Smooth muscle cell (in vitro differentiated cells): ENCODE results near the gene IFNAR2. TPM values are rescaled to one million over a fixed set of nuclear protein-coding genes. Genes with fewer than 3 reads are reported as not detected.

Experiments used
- DNase-seq: peaks from one replicate; lab custom pipeline; 2025; ENCODE audit not compliant: unreplicated experiment; lab: John Stamatoyannopoulos, UW
- H2AFZ ChIP-seq: fragments of 200-600 bp; sonication (generic); 2 replicates; pipeline ENCODE4 v1.6.0; 2016; ENCODE audit warnings: antibody characterized with exemption, low read depth, mild to moderate bottlenecking
- H3F3A ChIP-seq: fragments of 200-600 bp; sonication (generic); 2 replicates; pipeline ENCODE4 v1.6.0; 2017; ENCODE audit warnings: antibody characterized with exemption, low read depth
- H3K27ac ChIP-seq: fragments of 200-600 bp; sonication (generic); 2 replicates; pipeline ENCODE4 v1.5.1; 2016; ENCODE audit warnings: low read depth, mild to moderate bottlenecking
- H3K27me3 ChIP-seq: fragments of 200-600 bp; sonication (generic); 2 replicates; pipeline ENCODE4 v1.6.1; 2016; ENCODE audit warnings: low read depth, mild to moderate bottlenecking
- H3K36me3 ChIP-seq: fragments of 200-600 bp; sonication (generic); 2 replicates; pipeline ENCODE4 v1.5.1; 2016; ENCODE audit warnings: low read depth
- H3K4me1 ChIP-seq: fragments of 200-600 bp; sonication (generic); 2 replicates; pipeline ENCODE4 v1.5.1; 2016; ENCODE audit warnings: low read depth
- H3K4me2 ChIP-seq: fragments of 200-600 bp; sonication (generic); 2 replicates; pipeline ENCODE4 v1.6.0; 2016; ENCODE audit warnings: mild to moderate bottlenecking
- H3K4me3 ChIP-seq: fragments of 200-600 bp; sonication (generic); 2 replicates; pipeline ENCODE4 v1.5.1; 2016; ENCODE audit warnings: mild to moderate bottlenecking
- H3K79me2 ChIP-seq: fragments of 200-600 bp; sonication (generic); 2 replicates; pipeline ENCODE4 v1.6.0; 2016; ENCODE audit warnings: low read depth, mild to moderate bottlenecking
- H3K9ac ChIP-seq: fragments of 200-600 bp; sonication (generic); 2 replicates; pipeline ENCODE4 v1.6.0; 2016; ENCODE audit warnings: low read depth
- H3K9me3 ChIP-seq: fragments of 200-600 bp; sonication (generic); replicated peaks from 2 replicates; pipeline ENCODE4 v1.5.1; 2016; ENCODE audit warnings: low read depth
- H4K20me1 ChIP-seq: fragments of 200-600 bp; sonication (generic); 2 replicates; pipeline ENCODE4 v1.6.0; 2016; ENCODE audit warnings: low read depth
- CTCF ChIP-seq: fragments of 200-600 bp; sonication (generic); IDR thresholded peaks from 2 replicates; pipeline ENCODE4 v1.5.1; 2017; ENCODE audit warnings: borderline replicate concordance, mild to moderate bottlenecking, antibody characterized with exemption; ENCODE audit not compliant: insufficient read depth, poor library complexity, severe bottlenecking
- whole genome bisulfite sequencing: methylation state at CpG from one replicate; pipeline ENCODE4 v1.1.7; 2016; ENCODE audit warnings: low lambda C conversion rate; 5-methylcytosine and 5-hydroxymethylcytosine counted together
- polyA plus RNA-seq: library from polyadenylated mRNA; unstranded; fragments of >200 nt; fragmentation: Nextera tagmentation; extraction: Ambion mirVana; gene quantifications from 2 replicates; pipeline ENCODE4 v1.2.1, GENCODE V29; 2016
- total RNA-seq: library from RNA; depleted of rRNA; stranded (reverse); fragments of >200 nt; gene quantifications from 2 replicates; pipeline ENCODE4 v1.2.3, GENCODE V29; 2014

Gene IFNAR2
- total and polyA plus RNA-seq, 2 experiments from 2014 or later, result 30.7 to 33.2 TPM

- no peak for TF ChIP-seq CTCF
- no peaks in the 10 kb centered on the region for H3K27me3 ChIP-seq
- H3K4me3 ChIP-seq, result no peak overlapping the region
- no peak overlapping the region for H3K4me2 ChIP-seq
- H4K20me1 ChIP-seq, result peaks cover 56% of the 10 kb centered on the region
- H3K36me3 ChIP-seq, result no peaks in the 10 kb centered on the region
- H3K9ac ChIP-seq, result no peak overlapping the region
- no peaks in the 10 kb centered on the region for H3F3A ChIP-seq
- H3K79me2 ChIP-seq, result peaks cover 79% of the 10 kb centered on the region
- H3K9me3 ChIP-seq, result no peaks in the 10 kb centered on the region
- H2AFZ ChIP-seq, result no peak overlapping the region
- no peak overlapping the region for H3K27ac ChIP-seq
- DNase-seq, result no peak
- WGBS, result 80% methylated on average over 3 of the region's 3 CpGs
- H3K4me1 ChIP-seq, result peaks cover 24% of the 10 kb centered on the region
Observed at GRCh38 chr21:33234635-33235520, 5.1 kb downstream of the IFNAR2 start.

- no peaks in the 10 kb centered on the region for H3K36me3 ChIP-seq
- no peak for DNase-seq
- no peak overlapping the region for H2AFZ ChIP-seq
- H3K27me3 ChIP-seq, result no peaks in the 10 kb centered on the region
- peaks cover 58% of the 10 kb centered on the region for H4K20me1 ChIP-seq
- H3K9ac ChIP-seq, result no peak overlapping the region
- H3K27ac ChIP-seq, result no peak overlapping the region
- no peak for TF ChIP-seq CTCF
- no peaks in the 10 kb centered on the region for H3F3A ChIP-seq
- no peak overlapping the region for H3K4me2 ChIP-seq
- H3K9me3 ChIP-seq, result no peaks in the 10 kb centered on the region
- H3K4me1 ChIP-seq, result peaks cover 19% of the 10 kb centered on the region
- WGBS, result 96% methylated on average over 6 of the region's 6 CpGs
- no peak overlapping the region for H3K4me3 ChIP-seq
- peaks cover 79% of the 10 kb centered on the region for H3K79me2 ChIP-seq
Observed at GRCh38 chr21:33236013-33236686, 6.4 kb downstream of the IFNAR2 start.

DNA sequence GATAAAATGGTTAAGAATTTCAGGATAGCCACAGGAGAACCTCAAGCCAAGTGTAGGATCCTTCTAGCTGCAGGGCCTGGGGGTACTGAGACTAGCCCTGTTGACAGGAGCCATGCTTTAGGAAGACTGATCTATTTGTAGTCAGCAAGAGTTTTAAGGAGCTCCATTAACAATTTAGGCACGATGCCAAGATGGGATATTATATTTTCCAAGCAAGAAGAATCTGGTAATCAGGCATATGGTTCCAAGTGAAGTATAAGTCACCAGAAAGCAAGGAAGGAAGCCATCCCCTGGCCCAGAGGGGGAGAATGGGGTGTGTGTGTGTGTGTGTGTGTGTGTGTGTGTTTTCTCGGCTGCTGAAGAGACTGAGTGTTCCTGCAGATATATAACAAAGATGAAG, 7.0 kb downstream of the IFNAR2 start:
- H3K27ac ChIP-seq, result no peak overlapping the region
- H3K79me2 ChIP-seq, result peaks cover 79% of the 10 kb centered on the region
- H3F3A ChIP-seq, result no peaks in the 10 kb centered on the region
- H3K27me3 ChIP-seq, result no peaks in the 10 kb centered on the region
- H3K9ac ChIP-seq, result no peak overlapping the region
- no peak overlapping the region for H3K4me3 ChIP-seq
- no peaks in the 10 kb centered on the region for H3K9me3 ChIP-seq
- peaks cover under 1% of the 10 kb centered on the region for H3K36me3 ChIP-seq
- no peak overlapping the region for H3K4me2 ChIP-seq
- no peak for DNase-seq
- peaks cover 13% of the 10 kb centered on the region for H3K4me1 ChIP-seq
- H4K20me1 ChIP-seq, result peaks cover 52% of the 10 kb centered on the region
- 86% methylated on average over 2 of the region's 2 CpGs for WGBS
- H2AFZ ChIP-seq, result no peak overlapping the region
- TF ChIP-seq CTCF, result no peak
